KOPT-K1 (cell line): ENCODE data around the gene GAPVD1.
"Not testable (repeated sequence)": the region's sequence is repeated elsewhere in the genome, so short reads cannot be mapped to it uniquely, and the experiment has no call there.

Experiments
- H3K27ac ChIP-seq: fragments of 200-600 bp; sonication (generic); 2 replicates; pipeline ENCODE4 v1.5.1; 2016; ENCODE audit warnings: antibody characterized with exemption, mild to moderate bottlenecking, low read depth, low read length; ENCODE audit not compliant: poor library complexity, severe bottlenecking
- H3K36me3 ChIP-seq: fragments of 200-600 bp; sonication (generic); 2 replicates; pipeline ENCODE4 v1.5.1; 2017; ENCODE audit warnings: antibody characterized with exemption, mild to moderate bottlenecking, low read length, moderate library complexity; ENCODE audit not compliant: insufficient read depth
- H3K9me3 ChIP-seq: fragments of 200-600 bp; sonication (generic); 2 replicates; pipeline ENCODE4 v1.5.1; 2017; ENCODE audit warnings: antibody characterized with exemption, low read length, mild to moderate bottlenecking; ENCODE audit not compliant: insufficient read depth, poor library complexity, severe bottlenecking

Gene GAPVD1

DNA sequence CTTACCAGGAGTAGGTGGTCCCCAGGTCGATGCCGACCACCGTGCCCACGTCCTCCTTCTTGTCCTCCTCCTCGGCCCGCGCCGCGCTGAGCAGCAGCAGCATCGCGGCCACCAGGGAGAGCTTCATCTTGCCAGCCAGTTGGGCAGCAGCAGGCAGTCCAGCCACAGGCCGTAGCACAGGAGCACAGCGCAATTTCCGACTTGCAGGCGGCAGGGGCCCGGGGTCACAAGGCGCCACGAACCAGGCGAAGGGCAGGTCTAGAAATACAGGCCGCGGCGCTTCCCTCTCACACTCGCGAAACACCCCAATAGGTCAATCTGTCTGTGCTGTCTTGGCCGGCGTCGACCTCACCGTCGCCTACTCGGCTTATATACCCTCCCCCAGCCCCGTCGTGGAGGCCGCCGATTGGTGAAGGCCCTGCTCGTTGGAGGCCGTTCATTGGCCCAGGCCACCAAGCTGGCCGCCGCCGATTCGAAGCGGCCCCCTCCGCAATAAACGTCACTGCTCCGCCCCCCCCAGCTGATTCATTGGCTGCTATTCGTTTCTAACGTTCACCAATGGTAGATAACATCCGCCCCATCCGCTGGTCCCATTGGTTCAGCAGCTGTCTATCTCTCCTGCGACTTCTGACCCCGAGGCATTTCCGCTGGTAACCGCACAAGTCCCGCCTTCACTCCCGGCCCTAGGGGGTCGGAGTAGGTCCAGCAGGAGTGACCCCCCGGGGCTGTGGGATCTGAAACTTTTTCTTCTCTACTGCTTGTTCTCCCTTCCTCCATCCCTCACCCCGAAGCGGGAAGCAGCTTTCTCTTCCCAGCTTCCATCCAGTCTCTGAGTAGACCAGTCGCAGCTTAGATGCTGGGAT is 20.4 kb upstream of the GAPVD1 start, which contains the start of gene HSPA5:
TSS of gene HSPA5 (minus strand) at position 344 of the 863 bp plus-strand sequence. CDS start at position 127, 217 bp downstream.
- Histone ChIP-seq H3K9me3 (no peaks in the 10 kb centered on the region), H3K27ac (peak within 1 kb of the TSS; percentile 92), H3K36me3 (peaks cover 47% of the 10 kb centered on the region)

GRCh38 chr9:125241863-125242739 is 19.5 kb upstream of the GAPVD1 start:
- H3K9me3 ChIP-seq = no peaks in the 10 kb centered on the region
- H3K27ac ChIP-seq = peak overlapping the region; percentile 92
- H3K36me3 ChIP-seq = peaks cover 38% of the 10 kb centered on the region

DNA sequence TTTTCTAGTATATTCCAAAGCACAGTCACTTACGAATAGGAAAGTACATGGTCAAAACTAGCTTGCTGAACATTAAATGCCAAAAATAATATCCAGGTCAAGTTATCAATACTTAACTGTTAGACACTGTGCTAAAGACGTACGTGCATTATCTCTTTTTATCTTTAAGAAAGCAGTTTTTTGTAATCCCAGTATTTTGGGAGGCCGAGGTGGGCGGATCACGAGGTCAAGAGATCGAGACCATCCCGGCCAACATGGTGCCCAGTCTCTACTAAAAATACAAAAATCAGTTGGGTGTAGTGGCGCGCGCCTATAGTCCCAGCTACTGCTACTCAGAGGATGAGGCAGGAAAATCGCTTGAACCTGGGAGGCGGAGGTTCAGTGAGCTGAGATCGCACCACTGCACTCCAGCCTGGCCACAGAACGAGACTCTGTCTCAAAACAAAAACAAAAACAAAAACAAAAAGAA is 17.8 kb upstream of the GAPVD1 start:
- no peaks in the 10 kb centered on the region for H3K9me3 ChIP-seq
- H3K36me3 ChIP-seq = peaks cover 21% of the 10 kb centered on the region
- no peak overlapping the region for H3K27ac ChIP-seq

GRCh38 chr9:125246261-125246667 is 15.4 kb upstream of the GAPVD1 start:
- H3K36me3 ChIP-seq = no peaks in the 10 kb centered on the region
- no peak overlapping the region for H3K27ac ChIP-seq
- no peaks in the 10 kb centered on the region for H3K9me3 ChIP-seq

- H3K36me3 ChIP-seq = no peaks in the 10 kb centered on the region
- no peak overlapping the region for H3K27ac ChIP-seq
- H3K9me3 ChIP-seq = no peaks in the 10 kb centered on the region
Measured at GRCh38 chr9:125254231-125254630, 7.4 kb upstream of the GAPVD1 start.

GRCh38 chr9:125255781-125256391 is 5.7 kb upstream of the GAPVD1 start:
- Histone ChIP-seq H3K27ac (no peak overlapping the region), H3K36me3 (no peaks in the 10 kb centered on the region), H3K9me3 (no peaks in the 10 kb centered on the region)

DNA sequence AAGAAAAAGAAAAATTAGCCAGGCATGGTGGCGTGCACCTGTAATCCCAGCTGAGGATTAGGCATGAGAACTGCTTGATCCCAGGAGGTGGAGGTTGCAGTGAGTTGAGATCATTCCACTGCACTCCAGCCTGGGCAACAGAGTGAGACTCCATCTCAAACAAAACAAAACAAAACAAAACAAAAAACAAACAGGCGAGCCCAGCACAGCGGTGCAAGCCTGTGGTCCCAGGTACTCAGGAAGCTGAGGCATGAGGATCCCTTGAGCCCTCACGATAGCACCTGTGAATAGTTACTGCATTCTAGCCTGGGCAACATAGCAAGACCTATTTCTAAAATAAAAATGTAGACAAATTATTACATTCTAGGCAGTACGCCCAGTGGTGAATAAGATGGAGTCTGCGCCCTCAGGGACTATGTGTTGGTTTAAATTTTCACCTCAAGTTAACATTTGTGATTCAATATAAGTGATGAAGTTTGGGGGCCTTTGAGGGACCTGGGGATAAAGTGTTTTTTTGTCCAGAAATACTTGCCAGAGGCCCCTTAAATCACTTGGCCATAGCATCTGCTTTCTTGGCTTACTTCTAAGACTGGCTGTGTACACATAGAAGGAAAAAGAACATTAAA is 3.4 kb upstream of the GAPVD1 start:
- Histone ChIP-seq H3K27ac (no peak overlapping the region), H3K9me3 (no peaks in the 10 kb centered on the region), H3K36me3 (no peaks in the 10 kb centered on the region)

DNA sequence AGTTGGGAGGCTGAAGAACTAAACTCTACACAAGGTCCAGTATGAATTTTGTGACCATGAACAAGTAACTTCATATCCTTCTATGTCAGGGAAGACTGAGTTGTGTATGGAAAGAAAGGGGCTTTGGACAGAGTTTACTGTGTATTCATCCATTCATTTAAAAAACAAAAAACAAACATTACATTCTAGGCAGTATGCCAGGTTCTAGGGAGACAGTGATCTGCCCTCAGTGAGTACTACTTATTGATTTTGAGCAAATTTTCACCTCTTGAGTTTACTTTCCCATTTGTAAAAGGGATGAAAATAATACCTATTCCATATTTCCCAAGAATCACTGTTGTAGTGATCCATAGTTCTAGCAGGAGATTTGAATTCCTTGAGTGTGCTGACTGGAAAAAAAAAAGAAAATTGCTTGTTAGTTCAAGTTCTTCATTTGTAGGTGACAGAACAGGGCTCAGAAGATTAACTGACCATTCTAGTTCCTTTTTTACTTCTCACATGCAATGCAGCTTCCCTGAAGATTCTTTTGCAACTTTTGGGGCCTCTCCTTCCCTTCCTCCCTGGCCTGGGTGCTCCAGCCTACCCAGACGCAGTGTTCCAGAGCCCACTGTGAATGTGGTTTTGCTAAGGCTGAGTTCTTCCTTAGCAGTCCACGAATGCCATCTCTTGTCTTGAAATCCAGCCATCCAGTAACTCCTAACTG is 2.6 kb upstream of the GAPVD1 start:
- H3K9me3 ChIP-seq = no peaks in the 10 kb centered on the region
- no peaks in the 10 kb centered on the region for H3K36me3 ChIP-seq
- H3K27ac ChIP-seq = no peak overlapping the region

GRCh38 chr9:125260561-125260960 is 1.1 kb upstream of the GAPVD1 start:
- Histone ChIP-seq H3K9me3 (no peaks in the 10 kb centered on the region), H3K36me3 (no peaks in the 10 kb centered on the region), H3K27ac (no peak overlapping the region)

DNA sequence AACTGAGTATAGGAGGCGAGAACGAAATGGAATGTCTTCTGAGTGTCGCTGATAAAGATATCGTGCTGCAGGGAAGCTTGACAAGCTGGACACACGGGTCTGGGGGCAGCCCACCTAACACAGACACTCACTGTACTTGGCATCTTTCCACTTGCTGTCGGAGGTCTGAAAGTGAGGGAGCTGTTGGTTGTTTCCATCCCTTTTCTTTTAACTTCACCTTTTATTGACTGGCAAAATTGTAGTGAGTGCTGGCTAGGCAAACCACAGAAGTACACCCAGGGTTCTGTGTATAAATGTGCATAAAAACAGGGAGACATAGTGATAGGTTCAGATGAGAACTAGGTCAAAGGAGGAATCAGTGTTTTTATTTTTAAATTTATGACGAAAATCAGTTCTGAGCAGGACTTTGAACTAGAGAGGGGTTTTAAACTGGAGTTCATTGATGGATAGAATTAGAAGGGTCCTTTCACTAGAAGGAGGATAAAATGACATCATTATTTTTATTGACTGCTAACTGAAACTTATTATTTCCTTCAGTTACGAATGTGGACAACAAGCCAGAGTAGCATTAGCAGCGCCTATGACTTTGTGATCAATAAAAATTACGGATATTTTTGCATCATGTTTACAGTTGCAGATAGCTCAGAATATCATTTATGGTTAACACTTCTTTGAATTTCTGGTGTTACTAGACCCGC is 817 bp downstream of the GAPVD1 start:
- H3K36me3 ChIP-seq = peaks cover 10% of the 10 kb centered on the region; the same call in 1 of the 2 replicates
- peak overlapping the region; percentile 82 for H3K27ac ChIP-seq
- no peaks in the 10 kb centered on the region for H3K9me3 ChIP-seq

DNA sequence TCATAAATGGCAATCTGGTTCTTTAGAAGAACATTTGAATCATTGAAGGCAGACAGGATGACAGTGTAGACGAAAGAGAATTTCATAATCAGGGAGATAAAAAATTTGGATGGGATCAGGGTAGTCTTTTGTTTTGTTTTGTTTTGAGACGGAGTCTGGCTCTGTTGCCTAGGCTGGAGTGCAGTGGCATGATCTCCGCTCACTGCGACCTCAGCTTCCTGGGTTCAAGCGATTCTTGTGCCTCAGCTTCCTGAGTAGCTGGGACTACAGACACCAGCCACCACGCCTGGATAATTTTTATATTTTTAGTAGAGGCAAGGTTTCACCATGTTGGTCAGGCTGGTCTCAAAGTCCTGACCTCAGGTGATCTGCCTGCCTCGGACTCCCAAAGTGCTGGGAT is 2.4 kb downstream of the GAPVD1 start:
- H3K9me3 ChIP-seq = not testable (repeated sequence)
- Histone ChIP-seq H3K27ac (peak overlapping the region; percentile 42), H3K36me3 (peaks cover 10% of the 10 kb centered on the region; the same call in 1 of the 2 replicates)

GRCh38 chr9:125268394-125269013 is 6.9 kb downstream of the GAPVD1 start:
- H3K36me3 ChIP-seq = peaks cover 10% of the 10 kb centered on the region
- no peaks in the 10 kb centered on the region for H3K9me3 ChIP-seq
- H3K27ac ChIP-seq = no peak overlapping the region

GRCh38 chr9:125269014-125269397 is 7.4 kb downstream of the GAPVD1 start:
- Histone ChIP-seq H3K27ac (no peak overlapping the region), H3K36me3 (peaks cover 10% of the 10 kb centered on the region), H3K9me3 (no peaks in the 10 kb centered on the region)
